ENCODE results near the gene UBE2QL1. TPM values are rescaled to one million over a fixed set of nuclear protein-coding genes. Genes with fewer than 3 reads are reported as not detected.

UBE2QL1 gene
- total RNA-seq, 2 donors from 2014 or later = 2.5 to 8.6 TPM

GRCh38 chr5:6459896-6460295, 11.2 kb downstream of the UBE2QL1 start:
- Histone ChIP-seq H3K36me3 (no peaks in the 10 kb centered on the region), H3K4me1 (replicated peaks) (no peaks in the 10 kb centered on the region), H3K9me3 (no peaks in the 10 kb centered on the region), H3K27me3 (replicated peaks; ENCODE audit: insufficient read depth) (no peaks in the 10 kb centered on the region), H3K27ac (no peak overlapping the region), H3K4me3 (no peak overlapping the region)
- no peak for DNase-seq (ENCODE audit: low spot score)
- intact Hi-C loops (cut with DNase I) = loop anchor here (10.0 kb wide), 2 partner anchors 115 to 965 kb away; no protein-coding TSS in a partner anchor
- 73% methylated on average over 5 of the region's 5 CpGs for WGBS
- no peak for TF ChIP-seq POLR2A (IDR thresholded peaks at IDR 0.05)
- TF ChIP-seq CTCF (IDR thresholded peaks at IDR 0.05) = no peak
- no peak for TF ChIP-seq POLR2AphosphoS5 (IDR thresholded peaks at IDR 0.05)

- intact Hi-C loops (cut with DNase I) = no loop called here
- no peak for DNase-seq (ENCODE audit: low spot score)
- Histone ChIP-seq H3K4me1 (replicated peaks) (no peaks in the 10 kb centered on the region), H3K27me3 (replicated peaks; ENCODE audit: insufficient read depth) (no peaks in the 10 kb centered on the region), H3K27ac (no peak overlapping the region), H3K9me3 (no peaks in the 10 kb centered on the region), H3K4me3 (no peak overlapping the region), H3K36me3 (no peaks in the 10 kb centered on the region)
- WGBS = 91% methylated on average over 2 of the region's 2 CpGs
- TF ChIP-seq POLR2A (IDR thresholded peaks at IDR 0.05) (no peak), CTCF (IDR thresholded peaks at IDR 0.05) (no peak), POLR2AphosphoS5 (IDR thresholded peaks at IDR 0.05) (no peak)
Measured at GRCh38 chr5:6461006-6461405, 12.3 kb downstream of the UBE2QL1 start.

- Histone ChIP-seq H3K4me3 (no peak overlapping the region), H3K36me3 (no peaks in the 10 kb centered on the region), H3K27me3 (replicated peaks; ENCODE audit: insufficient read depth) (no peaks in the 10 kb centered on the region), H3K27ac (no peak overlapping the region), H3K9me3 (no peaks in the 10 kb centered on the region), H3K4me1 (replicated peaks) (no peaks in the 10 kb centered on the region)
- TF ChIP-seq POLR2A (IDR thresholded peaks at IDR 0.05) (no peak), POLR2AphosphoS5 (IDR thresholded peaks at IDR 0.05) (no peak), CTCF (IDR thresholded peaks at IDR 0.05) (no peak)
- no peak for DNase-seq (ENCODE audit: low spot score)
- 89% methylated on average over 17 of the region's 17 CpGs for WGBS
- intact Hi-C loops (cut with DNase I) = no loop called here
Measured at GRCh38 chr5:6461793-6462650, 13.4 kb downstream of the UBE2QL1 start.

GRCh38 chr5:6462671-6463070, 14.0 kb downstream of the UBE2QL1 start:
- DNase-seq (ENCODE audit: low spot score) = no peak
- intact Hi-C loops (cut with DNase I) = no loop called here
- Histone ChIP-seq H3K27ac (no peak overlapping the region), H3K9me3 (no peaks in the 10 kb centered on the region), H3K27me3 (replicated peaks; ENCODE audit: insufficient read depth) (no peaks in the 10 kb centered on the region), H3K4me1 (replicated peaks) (no peaks in the 10 kb centered on the region), H3K4me3 (no peak overlapping the region), H3K36me3 (no peaks in the 10 kb centered on the region)
- 93% methylated on average over 7 of the region's 7 CpGs for WGBS
- TF ChIP-seq POLR2AphosphoS5 (IDR thresholded peaks at IDR 0.05) = no peak
- no peak for TF ChIP-seq CTCF (IDR thresholded peaks at IDR 0.05)
- TF ChIP-seq POLR2A (IDR thresholded peaks at IDR 0.05) = no peak

GRCh38 chr5:6464441-6464840, 15.8 kb downstream of the UBE2QL1 start:
- H3K9me3 ChIP-seq = no peaks in the 10 kb centered on the region
- H3K27ac ChIP-seq = no peak overlapping the region
- TF ChIP-seq CTCF (IDR thresholded peaks at IDR 0.05) = no peak
- H3K4me3 ChIP-seq = no peak overlapping the region
- H3K36me3 ChIP-seq = no peaks in the 10 kb centered on the region
- intact Hi-C loops (cut with DNase I) = no loop called here
- 81% methylated on average over 6 of the region's 6 CpGs for WGBS
- DNase-seq (ENCODE audit: low spot score) = no peak
- H3K27me3 ChIP-seq (replicated peaks; ENCODE audit: insufficient read depth) = no peaks in the 10 kb centered on the region
- no peaks in the 10 kb centered on the region for H3K4me1 ChIP-seq (replicated peaks)
